H1 (cell line): ENCODE data around the gene RYR3. TPM values are rescaled to one million over a fixed set of nuclear protein-coding genes. Genes with fewer than 3 reads are reported as not detected.

Experiments
- CTCF ChIA-PET: fragments of 300-600 bp; sonication (Branson Sonifier 250); formaldehyde crosslinking; loops from one replicate; lab custom pipeline; 2021; ENCODE audit not compliant: partially characterized antibody; lab: Charles Lee
- POLR2A ChIA-PET: fragments of 300-600 bp; sonication (Branson Sonifier 250); formaldehyde crosslinking; loops from one replicate; lab custom pipeline; 2021; ENCODE audit warnings: inconsistent platforms; ENCODE audit not compliant: partially characterized antibody; lab: Charles Lee
- DNase-seq, 2 experiments: peaks; one replicate each; pipeline versions ENCODE4 v3.0.0 to v3.0.0-alpha.2; 2010 to 2022; ENCODE audit warnings: low spot score in 2 of 2, low read depth in 1 of 2, mixed read lengths in 1 of 2
- FAIRE-seq: peaks from 2 replicates; lab custom pipeline; 2011; peaks lifted over from hg19 to GRCh38; lab: Jason Lieb, UNC
- H2AFZ ChIP-seq: 2 replicates; pipeline ENCODE4 v1.8.1; 2012; ENCODE audit warnings: low read length, inconsistent platforms
- H2AK5ac ChIP-seq: 2 replicates; pipeline ENCODE4 v1.6.1; 2013; ENCODE audit warnings: low read depth, low read length
- H2BK120ac ChIP-seq: replicated peaks from 2 replicates; pipeline ENCODE3; 2013; ENCODE audit warnings: low read depth, low read length, inconsistent platforms
- H2BK12ac ChIP-seq: 2 replicates; pipeline ENCODE4 v1.6.1; 2013; ENCODE audit warnings: low read depth, low read length
- H2BK15ac ChIP-seq: 2 replicates; pipeline ENCODE4 v1.6.1; 2013; ENCODE audit warnings: low read length
- H2BK20ac ChIP-seq: 2 replicates; pipeline ENCODE4 v1.6.1; 2013; ENCODE audit warnings: low read length
- H2BK5ac ChIP-seq: 2 replicates; pipeline ENCODE4 v1.6.1; 2013; ENCODE audit warnings: low read depth, low read length
- H3K14ac ChIP-seq: 2 replicates; pipeline ENCODE4 v1.6.1; 2013; ENCODE audit warnings: inconsistent platforms; ENCODE audit not compliant: insufficient read length
- H3K18ac ChIP-seq: 2 replicates; pipeline ENCODE4 v1.6.1; 2013; ENCODE audit warnings: low read length; ENCODE audit errors: extremely low read depth
- H3K23ac ChIP-seq: 2 replicates; pipeline ENCODE4 v1.6.1; 2013; ENCODE audit warnings: inconsistent platforms; ENCODE audit not compliant: insufficient read length
- H3K23me2 ChIP-seq: 2 replicates; pipeline ENCODE4 v1.6.1; 2013; ENCODE audit warnings: low read depth, low read length
- H3K27ac ChIP-seq: 2 replicates; pipeline ENCODE4 v1.6.1; 2011; ENCODE audit warnings: low read depth, low read length, inconsistent platforms
- H3K27me3 ChIP-seq, 4 experiments: replicated peaks in 1 of 4; 1 replicate in 1 of 4; 2 replicates in 3 of 4; pipeline versions ENCODE4 v1.6.1 to v1.8.1; 2011 to 2013; ENCODE audit warnings: low read length in 3 of 4, mild to moderate bottlenecking in 3 of 4, inconsistent platforms in 2 of 4, mixed read lengths in 2 of 4, moderate library complexity in 1 of 4; ENCODE audit not compliant: control insufficient read depth in 3 of 4, insufficient read depth in 3 of 4; ENCODE audit errors: extremely low read depth in 1 of 4
- H3K36me3 ChIP-seq, 4 experiments: 2 replicates each; pipeline versions ENCODE4 v1.6.1 to v1.8.1; 2011 to 2013; ENCODE audit warnings: mild to moderate bottlenecking in 4 of 4, low read length in 3 of 4, moderate library complexity in 2 of 4, control low read depth in 1 of 4, inconsistent platforms in 1 of 4; ENCODE audit not compliant: insufficient read depth in 4 of 4, control insufficient read depth in 2 of 4
- H3K4ac ChIP-seq: replicated peaks from 2 replicates; pipeline ENCODE3; 2013; ENCODE audit warnings: low read length, low read depth, mixed read lengths, inconsistent platforms; ENCODE audit not compliant: insufficient read length
- H3K4me1 ChIP-seq, 4 experiments: replicated peaks in 1 of 4; 1 replicate in 1 of 4; 2 replicates in 3 of 4; pipeline versions ENCODE4 v1.6.1 to v1.8.1; 2011 to 2013; ENCODE audit warnings: low read length in 3 of 4, inconsistent platforms in 2 of 4, mixed read lengths in 1 of 4; ENCODE audit not compliant: insufficient read depth in 4 of 4, control insufficient read depth in 3 of 4
- H3K4me2 ChIP-seq, 2 experiments: 2 replicates each; pipeline versions ENCODE4 v1.6.1 to v1.8.1; 2011 to 2013; ENCODE audit warnings: low read depth in 2 of 2, low read length in 2 of 2, control low read depth in 1 of 2, inconsistent platforms in 1 of 2, mild to moderate bottlenecking in 1 of 2; ENCODE audit not compliant: insufficient read depth in 1 of 2
- H3K4me3 ChIP-seq, 4 experiments: fragments of 200-600, 300-600 bp in 1 of 4; sonication (generic), shearing (Covaris generic), sonication (Bioruptor Twin) in 1 of 4; 2 replicates each; pipeline versions ENCODE4 v1.5.1 to v1.8.1; 2011 to 2016; ENCODE audit warnings: low read length in 4 of 4, low read depth in 3 of 4, control low read depth in 2 of 4, inconsistent platforms in 2 of 4, mild to moderate bottlenecking in 2 of 4, mixed read lengths in 1 of 4, moderate library complexity in 1 of 4; ENCODE audit not compliant: insufficient read depth in 2 of 4; ENCODE audit errors: extremely low read depth in 1 of 4
- H3K56ac ChIP-seq: replicated peaks from 2 replicates; pipeline ENCODE3; 2013; ENCODE audit warnings: low read depth, mild to moderate bottlenecking, mixed read lengths, low read length, inconsistent platforms; ENCODE audit not compliant: insufficient read length
- H3K79me1 ChIP-seq: 2 replicates; pipeline ENCODE4 v1.6.1; 2013; ENCODE audit warnings: low read depth, low read length, control low read depth
- H3K79me2 ChIP-seq, 2 experiments: 2 replicates each; pipeline versions ENCODE4 v1.6.1 to v1.8.1; 2012 to 2013; ENCODE audit warnings: low read length in 2 of 2, mild to moderate bottlenecking in 2 of 2, inconsistent platforms in 1 of 2; ENCODE audit not compliant: insufficient read depth in 2 of 2, control insufficient read depth in 1 of 2
- H3K9ac ChIP-seq, 4 experiments: replicated peaks in 1 of 4; 1 replicate in 1 of 4; 2 replicates in 3 of 4; pipeline versions ENCODE4 v1.6.1 to v1.8.1; 2011 to 2013; ENCODE audit warnings: low read depth in 3 of 4, low read length in 3 of 4, control low read depth in 2 of 4, mild to moderate bottlenecking in 2 of 4, moderate library complexity in 2 of 4, inconsistent platforms in 1 of 4; ENCODE audit errors: extremely low read depth in 1 of 4
- H3K9me3 ChIP-seq, 2 experiments: 2 replicates each; pipeline versions ENCODE4 v1.6.1 to v1.8.1; 2012 to 2013; ENCODE audit warnings: mild to moderate bottlenecking in 2 of 2, moderate library complexity in 2 of 2, control low read depth in 1 of 2, inconsistent platforms in 1 of 2, low read depth in 1 of 2, low read length in 1 of 2, mixed read lengths in 1 of 2; ENCODE audit not compliant: insufficient read depth in 2 of 2
- H4K20me1 ChIP-seq, 2 experiments: replicated peaks in 1 of 2; 2 replicates each; pipeline versions ENCODE3 to v1.8.1; 2011 to 2013; ENCODE audit warnings: inconsistent platforms in 2 of 2, low read length in 2 of 2, mild to moderate bottlenecking in 1 of 2; ENCODE audit not compliant: insufficient read depth in 2 of 2, control insufficient read depth in 1 of 2
- H4K5ac ChIP-seq: 2 replicates; pipeline ENCODE4 v1.6.1; 2013; ENCODE audit warnings: low read length, low read depth, mixed read lengths, inconsistent platforms; ENCODE audit not compliant: insufficient read length
- H4K8ac ChIP-seq: 2 replicates; pipeline ENCODE4 v1.8.0; 2013; ENCODE audit warnings: mild to moderate bottlenecking, moderate library complexity, low read length, inconsistent platforms; ENCODE audit not compliant: insufficient read depth; ENCODE audit errors: extremely low read depth
- H4K91ac ChIP-seq: replicated peaks from 2 replicates; pipeline ENCODE3; 2013; ENCODE audit warnings: low read length, mixed read lengths, inconsistent platforms; ENCODE audit not compliant: insufficient read length
- CHD1 ChIP-seq: IDR thresholded peaks from 2 replicates; pipeline ENCODE4 v1.6.1; 2012; ENCODE audit warnings: low read depth, low read length, improper control_type of control experiment
- E2F6 ChIP-seq: IDR thresholded peaks from 2 replicates; pipeline ENCODE4 v1.6.1; 2012; ENCODE audit warnings: inconsistent platforms
- EZH2 ChIP-seq: fragments of 200-600 bp; sonication (generic); IDR thresholded peaks from 2 replicates; pipeline ENCODE4 v1.7.1; 2012; ENCODE audit warnings: low read depth, mild to moderate bottlenecking, moderate library complexity, low read length, inconsistent platforms; ENCODE audit not compliant: severe bottlenecking
- NANOG ChIP-seq: IDR thresholded peaks from 2 replicates; pipeline ENCODE4 v1.6.1; 2011; ENCODE audit warnings: low read length, low read depth, mild to moderate bottlenecking, inconsistent platforms; ENCODE audit not compliant: insufficient read depth, poor library complexity, severe bottlenecking
- RAD21 ChIP-seq, 2 experiments: IDR thresholded peaks in 1 of 2; conservative IDR thresholded peaks in 1 of 2; 2 replicates each; pipeline ENCODE4 v1.6.1; 2011; ENCODE audit warnings: low read depth in 2 of 2, low read length in 2 of 2, improper control_type of control experiment in 1 of 2, inconsistent platforms in 1 of 2, mild to moderate bottlenecking in 1 of 2, moderate library complexity in 1 of 2
- SAP30 ChIP-seq: fragments of 300-600 bp; sonication (generic); IDR thresholded peaks from 2 replicates; pipeline ENCODE4 v1.7.1; 2012; ENCODE audit warnings: low read length, moderate library complexity, mild to moderate bottlenecking, inconsistent platforms; ENCODE audit not compliant: insufficient read depth, insufficient replicate concordance
- SP2 ChIP-seq: IDR thresholded peaks from 2 replicates; pipeline ENCODE4 v1.6.1; 2012; ENCODE audit warnings: mild to moderate bottlenecking, low read length, inconsistent platforms
- SP4 ChIP-seq: IDR thresholded peaks from 2 replicates; pipeline ENCODE4 v1.6.1; 2012; ENCODE audit warnings: low read length, inconsistent platforms
- WGBS, 2 experiments: shearing (Covaris generic) in 1 of 2; methylation state at CpG; one replicate each; pipeline versions ENCODE4 v1.1.6 to v1.1.7; 2013 to 2015; ENCODE audit warnings: low lambda C conversion rate in 2 of 2, mixed read lengths in 2 of 2, inconsistent platforms in 1 of 2, low coverage in 1 of 2, missing lambda C conversion rate in 1 of 2; ENCODE audit not compliant: insufficient replicate concordance in 2 of 2, insufficient coverage in 1 of 2, insufficient read length in 1 of 2; ENCODE audit errors: extremely low coverage in 1 of 2, missing lambda C conversion rate in 1 of 2; 5-methylcytosine and 5-hydroxymethylcytosine counted together
- polyA plus RNA-seq, 7 experiments: library from polyadenylated mRNA; depleted of rRNA in 3 of 7; stranded (reverse) in 5 of 7; unstranded in 2 of 7; fragments of >200 nt in 5 of 7; fragments of 200-250 nt in 2 of 7; gene quantifications; 1 replicate in 5 of 7; 2 replicates in 1 of 7; 4 replicates in 1 of 7; pipeline versions ENCODE4 v1.2.1 to v1.2.3, GENCODE V29; 2011 to 2013; ENCODE audit warnings: missing spikeins in 2 of 7, mixed read lengths in 2 of 7
- total RNA-seq: library from RNA; stranded (reverse); fragmentation: NEBNext Ultra II Directional; extraction: Animal tissue kit (Norgen Biotek cat#: 25700); gene quantifications from 2 replicates; pipeline ENCODE4 v1.2.1, GENCODE V29; 2021

RYR3 gene
- total and polyA plus RNA-seq, 2 of the 8 experiments (the other 6 are each of a cell fraction or from before 2014, with no cell fraction given): 0.33 to 3.4 TPM

DNA sequence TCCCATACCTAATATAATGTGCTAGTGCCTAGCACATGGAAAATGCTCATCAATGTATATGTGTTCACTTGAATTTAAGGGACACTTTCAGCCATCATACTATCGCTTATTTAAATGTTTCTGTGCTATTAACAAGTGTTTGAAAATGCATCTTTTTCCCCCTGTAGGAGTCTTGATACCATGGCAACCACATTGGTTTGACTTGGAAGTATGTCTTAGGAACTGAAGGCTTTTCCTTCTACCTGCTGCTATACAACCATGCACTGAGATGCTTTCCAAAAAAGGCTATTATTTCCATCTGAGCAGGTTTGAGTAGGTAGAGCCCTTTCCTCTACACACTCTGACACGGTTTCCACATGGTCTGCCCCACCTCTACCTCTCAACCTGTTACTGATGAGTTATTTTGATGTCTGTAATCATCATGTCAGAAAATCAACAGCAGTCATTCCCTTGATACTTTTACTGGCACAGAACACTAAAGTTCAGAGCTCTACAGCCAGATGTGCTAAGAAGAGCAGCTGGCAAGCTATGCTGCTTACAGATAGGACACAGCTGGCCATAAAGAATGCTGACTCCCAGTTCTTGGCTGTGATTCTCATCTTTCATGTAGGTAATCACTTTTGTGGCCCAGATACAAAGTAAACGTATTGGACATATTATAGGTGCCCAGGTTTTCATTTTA is 59.3 kb downstream of the RYR3 start:
- POLR2A ChIA-PET: no interaction called here
- no peak overlapping the region for H2AK5ac ChIP-seq
- H3K23me2 ChIP-seq: no peaks in the 10 kb centered on the region
- H3K27me3 ChIP-seq: no peaks in the 10 kb centered on the region
- no peak overlapping the region for H2BK15ac ChIP-seq
- H3K23ac ChIP-seq: no peak overlapping the region
- H3K36me3 ChIP-seq: no peaks in the 10 kb centered on the region
- H4K8ac ChIP-seq: no peak overlapping the region
- no peak overlapping the region for H2BK20ac ChIP-seq
- H3K4ac ChIP-seq: no peak overlapping the region
- no peak overlapping the region for H2BK120ac ChIP-seq
- H3K14ac ChIP-seq: no peak overlapping the region
- no peak overlapping the region for H3K27ac ChIP-seq
- CTCF ChIA-PET: no interaction called here
- no peak overlapping the region for H3K18ac ChIP-seq
- no peak overlapping the region for H3K4me3 ChIP-seq
- no peak overlapping the region for H2AFZ ChIP-seq
- DNase-seq: no peak
- no peak overlapping the region for H2BK5ac ChIP-seq
- H4K91ac ChIP-seq: no peak overlapping the region
- H3K56ac ChIP-seq: no peak overlapping the region
- TF ChIP-seq SAP30 (no peak), NANOG (no peak), CHD1 (no peak), RAD21 (IDR thresholded peaks at IDR 0.05 in 1 of 2, conservative IDR thresholded peaks at IDR 0.05 in 1 of 2; ENCODE audit: low read depth in 2 of 2, low read length in 2 of 2) (no peak), E2F6 (no peak), EZH2 (no peak), SP4 (no peak), SP2 (no peak)
- H2BK12ac ChIP-seq: no peak overlapping the region
- H3K4me1 ChIP-seq: no peaks in the 10 kb centered on the region
- no peaks in the 10 kb centered on the region for H3K79me1 ChIP-seq
- 75% methylated on average over 3 of the region's 3 CpGs; no CpG with 5 or more reads in 1 of the 2 experiments for WGBS, 2 experiments
- no peaks in the 10 kb centered on the region for H4K20me1 ChIP-seq
- no peaks in the 10 kb centered on the region for H3K9me3 ChIP-seq
- no peak overlapping the region for H3K4me2 ChIP-seq
- no peak overlapping the region for H3K9ac ChIP-seq
- H4K5ac ChIP-seq: no peak overlapping the region
- FAIRE-seq: no peak
- no peaks in the 10 kb centered on the region for H3K79me2 ChIP-seq
